ENCODE measurements around the gene FJX1.

GRCh38 chr11:35624781-35625180, 6.5 kb downstream of the FJX1 start:
- TF ChIP-seq CTCF (IDR thresholded peaks at IDR 0.05), result no peak
- TF ChIP-seq ZFX (IDR thresholded peaks at IDR 0.05; ENCODE audit: borderline replicate concordance), result no peak
